GM12872 (cell line): ENCODE data around the gene CCND2.

Experiments used
- CTCF ChIP-seq: IDR thresholded peaks from 3 replicates; pipeline ENCODE4 v1.5.1; 2011; ENCODE audit warnings: low read depth, mild to moderate bottlenecking, low read length, moderate library complexity; ENCODE audit not compliant: insufficient read depth

Gene CCND2

GRCh38 chr12:4320497-4320852, 46.9 kb downstream of the CCND2 start:
- no peak for TF ChIP-seq CTCF

- no peak for TF ChIP-seq CTCF
These were observed 47.5 kb downstream of the CCND2 start, which contains the start of gene TIGAR for GRCh38 chr12:4320853-4321701. TSS of gene TIGAR (plus strand) at chr12:4321213. CDS start at chr12:4321272, 59 bp downstream.

- TF ChIP-seq CTCF: no peak
These were observed 49.2 kb downstream of the CCND2 start for GRCh38 chr12:4322726-4323125.
